ENCODE results near the gene TEAD4. TPM values are rescaled to one million over a fixed set of nuclear protein-coding genes. Genes with fewer than 3 reads are reported as not detected.

Gene TEAD4
- total RNA-seq, 1 donor from 2014 or later = 48.8 TPM

DNA sequence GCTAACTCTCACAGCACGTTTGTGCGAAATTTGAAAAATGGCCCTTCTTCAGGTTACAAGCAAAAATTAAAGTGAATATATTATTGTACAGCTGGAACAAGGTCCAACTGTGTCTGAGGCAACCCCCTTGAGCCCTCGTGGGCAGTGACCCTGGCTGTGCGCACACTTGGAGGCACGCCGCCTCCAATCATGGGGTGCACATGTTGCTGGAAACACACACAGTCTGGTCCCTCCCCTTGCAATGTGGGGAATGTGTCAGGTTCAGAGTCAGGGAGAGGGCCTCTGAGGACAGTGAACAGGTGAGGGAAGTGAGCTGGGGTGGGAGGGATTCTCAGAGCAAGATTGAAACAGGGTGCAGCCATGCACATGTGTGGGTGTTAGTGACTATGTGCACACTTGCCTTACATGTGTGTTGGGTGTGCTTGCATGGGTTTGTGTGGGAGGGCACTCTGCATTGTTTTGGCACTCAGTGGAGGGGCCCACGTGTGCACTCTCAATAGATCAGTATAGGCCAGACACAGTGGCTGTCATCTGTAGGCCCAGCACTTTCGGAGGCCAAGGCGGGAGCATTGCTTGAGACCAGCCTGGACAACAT is 127.6 kb downstream of the TEAD4 start:
- H3K4me3 ChIP-seq (ENCODE audit: low read depth, low read length) = no peak overlapping the region
- DNase-seq (ENCODE audit: low read depth) = no peak
- TF ChIP-seq, protein P1, sequence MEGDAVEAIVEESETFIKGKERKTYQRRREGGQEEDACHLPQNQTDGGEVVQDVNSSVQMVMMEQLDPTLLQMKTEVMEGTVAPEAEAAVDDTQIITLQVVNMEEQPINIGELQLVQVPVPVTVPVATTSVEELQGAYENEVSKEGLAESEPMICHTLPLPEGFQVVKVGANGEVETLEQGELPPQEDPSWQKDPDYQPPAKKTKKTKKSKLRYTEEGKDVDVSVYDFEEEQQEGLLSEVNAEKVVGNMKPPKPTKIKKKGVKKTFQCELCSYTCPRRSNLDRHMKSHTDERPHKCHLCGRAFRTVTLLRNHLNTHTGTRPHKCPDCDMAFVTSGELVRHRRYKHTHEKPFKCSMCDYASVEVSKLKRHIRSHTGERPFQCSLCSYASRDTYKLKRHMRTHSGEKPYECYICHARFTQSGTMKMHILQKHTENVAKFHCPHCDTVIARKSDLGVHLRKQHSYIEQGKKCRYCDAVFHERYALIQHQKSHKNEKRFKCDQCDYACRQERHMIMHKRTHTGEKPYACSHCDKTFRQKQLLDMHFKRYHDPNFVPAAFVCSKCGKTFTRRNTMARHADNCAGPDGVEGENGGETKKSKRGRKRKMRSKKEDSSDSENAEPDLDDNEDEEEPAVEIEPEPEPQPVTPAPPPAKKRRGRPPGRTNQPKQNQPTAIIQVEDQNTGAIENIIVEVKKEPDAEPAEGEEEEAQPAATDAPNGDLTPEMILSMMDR (conservative IDR thresholded peaks at IDR 0.05; ENCODE audit: low read depth, low read length) = no peak

DNA sequence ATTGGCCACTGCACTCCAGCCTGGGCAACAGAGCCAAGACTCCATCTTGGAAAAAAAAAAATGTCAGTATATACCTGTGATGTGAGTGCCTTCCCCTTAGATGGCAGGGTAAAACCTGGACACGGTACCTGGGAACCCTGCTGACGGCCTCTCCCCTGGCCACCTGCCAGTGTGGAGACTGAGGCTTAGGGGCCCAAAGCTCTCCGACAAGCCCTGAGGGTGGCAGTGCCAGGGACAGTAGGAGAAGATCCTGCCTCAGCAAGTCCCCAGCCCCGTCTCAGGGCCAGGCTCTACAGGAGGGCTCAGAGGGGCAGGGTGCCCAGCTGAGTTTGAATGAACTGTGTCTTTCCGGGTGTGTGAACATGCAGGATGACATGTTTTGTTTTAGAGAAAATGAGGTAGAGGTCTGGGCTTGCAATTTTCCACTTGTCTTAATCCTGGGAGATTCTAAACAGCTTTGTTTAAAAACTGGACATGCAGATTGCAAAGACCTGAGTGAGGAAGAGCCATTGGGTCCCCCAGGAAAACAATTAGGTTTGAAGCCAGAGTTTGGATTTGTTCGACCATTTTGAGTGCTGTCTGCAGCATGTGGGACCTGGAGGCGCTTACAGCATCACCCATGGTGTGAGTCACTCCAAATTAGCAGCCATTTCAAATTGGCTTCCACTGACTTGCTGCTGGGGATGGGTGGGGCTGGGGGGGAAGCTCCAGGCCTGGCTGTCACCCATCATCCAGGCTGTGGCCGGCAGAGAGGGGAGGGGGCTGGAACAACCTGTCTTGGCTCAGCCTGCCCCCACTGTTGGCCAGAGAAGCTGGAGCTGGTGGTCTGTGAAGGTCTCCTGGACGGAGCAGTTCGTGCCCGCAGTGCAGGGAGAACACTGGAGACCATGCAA is 128.8 kb downstream of the TEAD4 start:
- H3K4me3 ChIP-seq (ENCODE audit: low read depth, low read length) = no peak overlapping the region
- DNase-seq (ENCODE audit: low read depth) = no peak
- TF ChIP-seq, protein P1 (conservative IDR thresholded peaks at IDR 0.05; ENCODE audit: low read depth, low read length) = no peak

DNA sequence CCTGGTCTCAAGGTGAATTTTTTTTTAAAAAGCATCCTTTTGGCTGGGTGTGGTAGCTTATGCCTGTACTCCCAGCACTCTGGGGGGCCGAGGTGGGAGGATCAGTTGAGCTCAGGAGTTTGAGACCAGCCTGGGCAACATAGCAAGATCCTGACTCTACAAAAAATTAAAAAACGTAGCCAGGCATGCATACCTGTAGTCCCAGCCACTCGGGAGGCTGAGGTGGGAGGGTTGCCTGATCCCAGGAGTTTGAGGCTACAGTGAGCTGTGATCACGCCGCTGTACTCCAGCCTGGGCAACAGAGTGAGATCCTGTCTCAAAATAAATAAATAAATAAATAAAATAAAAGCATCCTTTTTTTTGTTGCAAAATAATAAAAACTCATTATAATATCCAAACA is 130.4 kb downstream of the TEAD4 start:
- TF ChIP-seq, protein P1 (conservative IDR thresholded peaks at IDR 0.05; ENCODE audit: low read depth, low read length) = no peak
- no peak overlapping the region for H3K4me3 ChIP-seq (ENCODE audit: low read depth, low read length)
- DNase-seq (ENCODE audit: low read depth) = no peak

Other genes with a start within 250 kb of the TEAD4 start
- gene FKBP4, start 164.4 kb upstream of the TEAD4 start, total RNA-seq = 51.9 and 87.3 TPM in 2 replicates
- gene ITFG2, start 146.7 kb upstream of the TEAD4 start, total RNA-seq = 26.3 and 35.1 TPM in 2 replicates
- not detected in 2 replicates for gene NRIP2, start 124.4 kb upstream of the TEAD4 start, total RNA-seq
- gene TEX52, start 102.4 kb upstream of the TEAD4 start, total RNA-seq = not detected in 2 replicates
- 36.8 and 67.8 TPM in 2 replicates for gene FOXM1, start 82.2 kb upstream of the TEAD4 start, total RNA-seq
- 40.3 and 46.2 TPM in 2 replicates for gene RHNO1, start 82.2 kb upstream of the TEAD4 start, total RNA-seq
- gene TULP3, start 68.5 kb upstream of the TEAD4 start, total RNA-seq = 20.0 and 26.6 TPM in 2 replicates
- gene TSPAN9, start 118.0 kb downstream of the TEAD4 start, total RNA-seq = 20.5 and 21.6 TPM in 2 replicates

Data from epithelial cell of proximal tubule (primary cell).